IMR-90 (cell line): ENCODE data around the gene CEBPE. TPM values are rescaled to one million over a fixed set of nuclear protein-coding genes. Genes with fewer than 3 reads are reported as not detected.

Source experiments
- ATAC-seq: fragments of 200-7000 bp; cut with Tn5 transposase; 2 replicates; pipeline ENCODE4 v1.9.1; 2020; ENCODE audit warnings: low read depth, mild to moderate bottlenecking, moderate library complexity
- BruUV-seq: library from RNA; stranded (reverse); fragments of 400-500 nt; replicated peaks from 2 replicates; lab custom pipeline; 2021; lab: Mats Ljungman, UMichigan
- CTCF ChIA-PET: fragments of 300-600 bp; formaldehyde crosslinking; extraction: SDS; loops from one replicate; lab custom pipeline; 2021; ENCODE audit warnings: antibody characterized with exemption; lab: Yijun Ruan, JAX
- POLR2A ChIA-PET: fragments of 300-600 bp; sonication (Branson Sonifier 250); formaldehyde crosslinking; loops from one replicate; lab custom pipeline; 2022; ENCODE audit warnings: antibody characterized with exemption; ENCODE audit not compliant: unreplicated experiment; lab: Charles Lee
- DNase-seq: peaks from one replicate; pipeline ENCODE4 v3.0.0; 2013
- H2AFZ ChIP-seq: replicated peaks from 2 replicates; pipeline ENCODE3; 2013; ENCODE audit warnings: low read length, mild to moderate bottlenecking; ENCODE audit not compliant: poor library complexity
- H2AK5ac ChIP-seq: 2 replicates; pipeline ENCODE4 v1.6.1; 2013; ENCODE audit warnings: low read depth, low read length, inconsistent platforms
- H2AK9ac ChIP-seq: replicated peaks from 2 replicates; pipeline ENCODE3; 2013; ENCODE audit warnings: mild to moderate bottlenecking, low read depth, low read length, moderate library complexity; ENCODE audit not compliant: poor library complexity
- H2BK120ac ChIP-seq: 2 replicates; pipeline ENCODE4 v1.6.1; 2013; ENCODE audit warnings: low read depth, low read length, inconsistent platforms
- H2BK15ac ChIP-seq: 3 replicates; pipeline ENCODE4 v1.6.1; 2013; ENCODE audit warnings: low read depth, low read length, inconsistent platforms
- H2BK20ac ChIP-seq: 2 replicates; pipeline ENCODE4 v1.6.1; 2013; ENCODE audit warnings: low read depth, mild to moderate bottlenecking, inconsistent platforms, low read length, moderate library complexity
- H2BK5ac ChIP-seq: 2 replicates; pipeline ENCODE4 v1.6.1; 2013; ENCODE audit warnings: mild to moderate bottlenecking, low read depth, low read length, inconsistent platforms; ENCODE audit not compliant: poor library complexity, severe bottlenecking
- H3K14ac ChIP-seq: replicated peaks from 2 replicates; pipeline ENCODE4 v1.6.1; 2013; ENCODE audit warnings: low read depth, low read length, inconsistent platforms
- H3K18ac ChIP-seq: 2 replicates; pipeline ENCODE4 v1.6.1; 2013; ENCODE audit warnings: low read depth, low read length, control low read depth
- H3K23ac ChIP-seq: 2 replicates; pipeline ENCODE4 v1.6.1; 2013; ENCODE audit warnings: low read depth, low read length, inconsistent platforms
- H3K27ac ChIP-seq: 2 replicates; pipeline ENCODE4 v1.5.1; 2013; ENCODE audit warnings: mild to moderate bottlenecking, control low read depth, low read length; ENCODE audit not compliant: insufficient read depth
- H3K27me3 ChIP-seq: 2 replicates; pipeline ENCODE4 v1.6.1; 2013; ENCODE audit warnings: low read length; ENCODE audit not compliant: control insufficient read depth, insufficient read depth
- H3K36me3 ChIP-seq: 2 replicates; pipeline ENCODE4 v1.6.1; 2013; ENCODE audit warnings: low read length, mixed read lengths; ENCODE audit not compliant: control insufficient read depth, insufficient read depth
- H3K4ac ChIP-seq: 2 replicates; pipeline ENCODE4 v1.6.1; 2013; ENCODE audit warnings: low read depth, low read length, inconsistent platforms
- H3K4me1 ChIP-seq: 2 replicates; pipeline ENCODE4 v1.6.1; 2013; ENCODE audit warnings: low read length, mixed read lengths; ENCODE audit not compliant: control insufficient read depth, insufficient read depth
- H3K4me2 ChIP-seq: 2 replicates; pipeline ENCODE4 v1.6.1; 2013; ENCODE audit warnings: low read depth, mild to moderate bottlenecking, control low read depth, low read length, moderate library complexity
- H3K4me3 ChIP-seq: 2 replicates; pipeline ENCODE4 v1.5.1; 2013; ENCODE audit warnings: low read depth, mild to moderate bottlenecking, control low read depth, low read length, moderate library complexity; ENCODE audit not compliant: insufficient read depth
- H3K56ac ChIP-seq: 2 replicates; pipeline ENCODE4 v1.6.1; 2013; ENCODE audit warnings: low read length, inconsistent platforms; ENCODE audit not compliant: insufficient read depth; ENCODE audit errors: extremely low read depth
- H3K79me1 ChIP-seq, 2 experiments: 2 replicates each; pipeline ENCODE4 v1.6.1; 2013; ENCODE audit warnings: low read length in 2 of 2, inconsistent platforms in 1 of 2, low read depth in 1 of 2
- H3K9ac ChIP-seq: 2 replicates; pipeline ENCODE4 v1.6.1; 2013; ENCODE audit warnings: low read depth, low read length, control low read depth
- H3K9me1 ChIP-seq: 2 replicates; pipeline ENCODE4 v1.6.1; 2013; ENCODE audit warnings: low read length, inconsistent platforms; ENCODE audit not compliant: insufficient read depth
- H3K9me3 ChIP-seq: 2 replicates; pipeline ENCODE4 v1.6.1; 2013; ENCODE audit warnings: low read length; ENCODE audit not compliant: control insufficient read depth, insufficient read depth
- H4K20me1 ChIP-seq: 2 replicates; pipeline ENCODE4 v1.6.1; 2013; ENCODE audit warnings: low read length, inconsistent platforms; ENCODE audit not compliant: insufficient read depth
- H4K5ac ChIP-seq: 2 replicates; pipeline ENCODE4 v1.6.1; 2013; ENCODE audit warnings: mild to moderate bottlenecking, low read depth, low read length, control low read depth
- H4K8ac ChIP-seq, 2 experiments: 2 replicates each; pipeline ENCODE4 v1.6.1; 2013; ENCODE audit warnings: low read depth in 2 of 2, low read length in 2 of 2, control low read depth in 1 of 2, inconsistent platforms in 1 of 2
- H4K91ac ChIP-seq: 2 replicates; pipeline ENCODE4 v1.6.1; 2013; ENCODE audit warnings: low read depth, low read length, inconsistent platforms; ENCODE audit not compliant: insufficient read depth
- BHLHE40 ChIP-seq: fragments of 150-350 bp; IDR thresholded peaks from 2 replicates; pipeline ENCODE4 v1.6.1; 2016; ENCODE audit warnings: mild to moderate bottlenecking, low read depth, low read length
- CHD1 ChIP-seq: IDR thresholded peaks from 2 replicates; pipeline ENCODE4 v1.6.1; 2012; ENCODE audit warnings: low read depth, low read length, improper control_type of control experiment
- ELK1 ChIP-seq: fragments of 150-350 bp; IDR thresholded peaks from 2 replicates; pipeline ENCODE4 v1.6.1; 2016; ENCODE audit warnings: low read depth, mild to moderate bottlenecking, low read length, moderate library complexity, borderline replicate concordance
- FOS ChIP-seq: fragments of 150-350 bp; IDR thresholded peaks from 2 replicates; pipeline ENCODE4 v1.6.1; 2016; ENCODE audit warnings: low read depth, low read length
- MAZ ChIP-seq: IDR thresholded peaks from 2 replicates; pipeline ENCODE4 v1.6.1; 2012; ENCODE audit warnings: low read depth, mild to moderate bottlenecking, low read length, improper control_type of control experiment, moderate library complexity, borderline replicate concordance
- NFE2L2 ChIP-seq: fragments of 150-350 bp; IDR thresholded peaks from 2 replicates; pipeline ENCODE4 v1.6.1; 2016; ENCODE audit warnings: low read depth, mild to moderate bottlenecking, low read length
- WGBS, 2 experiments: methylation state at CpG; one replicate each; pipeline versions ENCODE4 v1.1.5 to v1.1.7; 2013; ENCODE audit warnings: missing lambda C conversion rate in 2 of 2; ENCODE audit not compliant: insufficient read length in 1 of 2; ENCODE audit errors: extremely low coverage in 2 of 2; 5-methylcytosine and 5-hydroxymethylcytosine counted together
- dilution Hi-C: fragments of 300-500 bp; cut with HindIII; formaldehyde crosslinking; loops from one replicate; pipeline ENCODE4 v1.14.3; 2018; ENCODE audit warnings: low sequenced_read_pairs; ENCODE audit not compliant: unreplicated experiment
- in situ Hi-C: fragments of 300-500 bp; cut with MboI; formaldehyde crosslinking; loops from 3 replicates; pipeline ENCODE4 v1.14.3; 2019; ENCODE audit warnings: low sequenced_read_pairs, inconsistent platforms, mixed read lengths
- intact Hi-C: fragments of 100-400 bp; cut with micrococcal nuclease; formaldehyde crosslinking; loops from 2 replicates; pipeline ENCODE4 v1.10.0; 2022
- polyA plus RNA-seq, 3 experiments: library from polyadenylated mRNA; depleted of rRNA; stranded (reverse); fragments of >200 nt; gene quantifications; 2 replicates each; pipeline ENCODE4 v1.2.3, GENCODE V29; 2012; ENCODE audit warnings: low replicate concordance in 1 of 3
- total RNA-seq: library from RNA; depleted of rRNA; stranded (reverse); fragments of >200 nt; gene quantifications from 2 replicates; pipeline ENCODE4 v1.2.3, GENCODE V29; 2012

Gene CEBPE
- total and polyA plus RNA-seq, 2 of the 4 experiments (the other 2 are of a cell fraction): 0.05 TPM; not detected in 1

- peak overlapping the region; percentile 65 for H3K14ac ChIP-seq
- in situ Hi-C loops: loop anchor here (10.0 kb wide), 1 partner anchor 189 kb away; the partner anchor contains the start of genes BCL2L2 and PPP1R3E
- no peaks in the 10 kb centered on the region for H3K27me3 ChIP-seq
- no TSS peak for BruUV-seq
- H3K9me3 ChIP-seq: no peaks in the 10 kb centered on the region
- CTCF ChIA-PET: no interaction called here
- peak overlapping the region; percentile 95 for H4K91ac ChIP-seq
- H4K20me1 ChIP-seq: no peaks in the 10 kb centered on the region
- H3K9ac ChIP-seq: no peak overlapping the region
- dilution Hi-C loops: no loop called here
- H2AK5ac ChIP-seq: peak overlapping the region; percentile 98
- ATAC-seq (no peak), DNase-seq (no peak)
- intact Hi-C loops: no loop called here
- H3K79me1 ChIP-seq: peaks cover 9 to 10% of the 10 kb centered on the region in 2 experiments; a peak in 2 of 4 replicates
- H4K5ac ChIP-seq: peak overlapping the region; percentile 73
- H3K4ac ChIP-seq: peak overlapping the region; percentile 95
- WGBS, 2 experiments: no CpG with 5 or more reads among the region's 5 CpGs
- H2BK15ac ChIP-seq: peak overlapping the region; percentile 100
- H3K56ac ChIP-seq: peak overlapping the region; percentile 7; the same call in 1 of the 2 replicates
- no peak overlapping the region for H3K4me3 ChIP-seq
- H3K4me1 ChIP-seq: peaks cover 29% of the 10 kb centered on the region
- no peak overlapping the region for H3K4me2 ChIP-seq
- TF ChIP-seq MAZ (no peak), ELK1 (no peak), BHLHE40 (no peak), NFE2L2 (no peak), FOS (no peak), CHD1 (no peak)
- no peaks in the 10 kb centered on the region for H3K36me3 ChIP-seq
- peaks cover 35% of the 10 kb centered on the region for H3K9me1 ChIP-seq
- H2AFZ ChIP-seq: no peak overlapping the region
- H2AK9ac ChIP-seq: peak overlapping the region; percentile 31
- peak overlapping the region; percentile 95 for H2BK20ac ChIP-seq
- POLR2A ChIA-PET: no interaction called here
- H4K8ac ChIP-seq: peak overlapping the region; percentile 57 to 95
- peak overlapping the region; percentile 98 for H2BK120ac ChIP-seq
- H3K18ac ChIP-seq: peak overlapping the region; percentile 53
- peak overlapping the region; percentile 89 for H3K23ac ChIP-seq
- H2BK5ac ChIP-seq: peak overlapping the region; percentile 86
- H3K27ac ChIP-seq: peak overlapping the region; percentile 15; the same call in 1 of the 2 replicates
These were observed 3.1 kb downstream of the CEBPE start for GRCh38 chr14:23115918-23116317.
